ENCODE measurements around the gene MYPN. TPM values are rescaled to one million over a fixed set of nuclear protein-coding genes. Genes with fewer than 3 reads are reported as not detected.
"Not testable (repeated sequence)": the region's sequence is repeated elsewhere in the genome, so short reads cannot be mapped to it uniquely, and the experiment has no call there.

Gene MYPN
- total and polyA plus RNA-seq, 2 experiments from 2014 or later: not detected

- TF ChIP-seq CTCF (conservative IDR thresholded peaks at IDR 0.05; ENCODE audit: low read depth in 2 of 2) (no peak), STAT1 (IDR thresholded peaks at IDR 0.05; ENCODE audit: unreplicated experiment) (no peak), EZH2 (IDR thresholded peaks at IDR 0.05; ENCODE audit: low read depth, unreplicated experiment) (no peak), NANOG (IDR thresholded peaks at IDR 0.05; ENCODE audit: borderline replicate concordance) (no peak), ZNF114 (CRISPR knock-in tag; IDR thresholded peaks at IDR 0.05) (no peak), CREB1 (CRISPR knock-in tag; IDR thresholded peaks at IDR 0.05; ENCODE audit: low read depth) (no peak), ZNF331 (CRISPR knock-in tag; IDR thresholded peaks at IDR 0.05; ENCODE audit: low read depth) (no peak), POLR2AphosphoS5 (IDR thresholded peaks at IDR 0.05; ENCODE audit: low read depth) (no peak), JUNB (IDR thresholded peaks at IDR 0.05; ENCODE audit: unreplicated experiment) (no peak)
Observed at GRCh38 chr10:68188835-68189234, 79.5 kb downstream of the MYPN start (continued).

GRCh38 chr10:68192113-68192512 lies 82.8 kb downstream of the MYPN start:
- H3K4me2 ChIP-seq: no peak overlapping the region
- no peak overlapping the region for H3K27ac ChIP-seq (ENCODE audit: low read depth)
- DNase-seq (ENCODE audit: low spot score): no peak
- H3K9me2 ChIP-seq (ENCODE audit: insufficient read depth): no peaks in the 10 kb centered on the region
- ATAC-seq: no peak
- Mint-ChIP-seq H3K4me1 (peaks cover 5% of the 10 kb centered on the region; the same call in 2 of the 3 replicates), H3K27me3 (ENCODE audit: insufficient read depth, low read depth, poor library complexity) (no peaks in the 10 kb centered on the region), H3K27ac (no peak overlapping the region), H3K36me3 (ENCODE audit: low read depth) (no peaks in the 10 kb centered on the region), H3K9me3 (peaks cover 10% of the 10 kb centered on the region; the same call in 2 of the 3 replicates), H3K4me3 (no peak overlapping the region)
- no peaks in the 10 kb centered on the region for H4K20me1 ChIP-seq (replicated peaks; ENCODE audit: insufficient read depth)
- no peaks in the 10 kb centered on the region for H3K79me2 ChIP-seq (replicated peaks; ENCODE audit: insufficient read depth)
- no peak overlapping the region for H2AFZ ChIP-seq
- H3K36me3 ChIP-seq (ENCODE audit: insufficient read depth): no peaks in the 10 kb centered on the region
- H3K4me3 ChIP-seq: no peak overlapping the region
- H3F3A ChIP-seq (replicated peaks; ENCODE audit: low read depth): no peaks in the 10 kb centered on the region
- TF ChIP-seq CREB1 (CRISPR knock-in tag; IDR thresholded peaks at IDR 0.05; ENCODE audit: low read depth): no peak
- TF ChIP-seq POLR2AphosphoS5 (IDR thresholded peaks at IDR 0.05; ENCODE audit: low read depth): no peak
- H3K27me3 ChIP-seq (ENCODE audit: insufficient read depth): no peaks in the 10 kb centered on the region
- no peaks in the 10 kb centered on the region for H3K4me1 ChIP-seq (ENCODE audit: insufficient read depth)

GRCh38 chr10:68194290-68194689 lies 85.0 kb downstream of the MYPN start:
- Histone ChIP-seq H3F3A (replicated peaks; ENCODE audit: low read depth) (no peaks in the 10 kb centered on the region), H3K27me3 (ENCODE audit: insufficient read depth) (no peaks in the 10 kb centered on the region), H3K9me2 (ENCODE audit: insufficient read depth) (no peaks in the 10 kb centered on the region), H3K27ac (ENCODE audit: low read depth) (no peak overlapping the region), H3K4me1 (ENCODE audit: insufficient read depth) (no peaks in the 10 kb centered on the region), H3K36me3 (ENCODE audit: insufficient read depth) (no peaks in the 10 kb centered on the region), H3K79me2 (replicated peaks; ENCODE audit: insufficient read depth) (no peaks in the 10 kb centered on the region), H3K4me3 (no peak overlapping the region), H2AFZ (peak overlapping the region; percentile 68; the same call in 1 of the 2 replicates), H4K20me1 (replicated peaks; ENCODE audit: insufficient read depth) (no peaks in the 10 kb centered on the region), H3K4me2 (no peak overlapping the region)
- no peak overlapping the region for H3K27ac Mint-ChIP-seq
- H3K4me3 Mint-ChIP-seq: no peak overlapping the region
- no peaks in the 10 kb centered on the region for H3K36me3 Mint-ChIP-seq (ENCODE audit: low read depth)
- H3K4me1 Mint-ChIP-seq: peaks cover 8% of the 10 kb centered on the region; the same call in 2 of the 3 replicates
- H3K9me3 Mint-ChIP-seq: peaks cover 10% of the 10 kb centered on the region; the same call in 2 of the 3 replicates
- no peaks in the 10 kb centered on the region for H3K27me3 Mint-ChIP-seq (ENCODE audit: insufficient read depth, low read depth, poor library complexity)
- ATAC-seq (peak; percentile 47), DNase-seq (ENCODE audit: low spot score) (peak; percentile 30)
- TF ChIP-seq ZNF331 (CRISPR knock-in tag; IDR thresholded peaks at IDR 0.05; ENCODE audit: low read depth) (no peak), CTCF (conservative IDR thresholded peaks at IDR 0.05; ENCODE audit: low read depth in 2 of 2) (peak in 1 of 2 experiments; percentile 1; a peak in 1 of 4 replicates)

GRCh38 chr10:68195776-68196175 lies 86.5 kb downstream of the MYPN start:
- not testable (repeated sequence) for H3K4me1 ChIP-seq (ENCODE audit: insufficient read depth); H3K4me1 Mint-ChIP-seq; H3K36me3 ChIP-seq (ENCODE audit: insufficient read depth); H3K27me3 Mint-ChIP-seq (ENCODE audit: insufficient read depth, low read depth, poor library complexity); H3K9me2 ChIP-seq (ENCODE audit: insufficient read depth); H2AFZ ChIP-seq; H3K79me2 ChIP-seq (replicated peaks; ENCODE audit: insufficient read depth); ATAC-seq; H3K27ac ChIP-seq (ENCODE audit: low read depth); H3K27me3 ChIP-seq (ENCODE audit: insufficient read depth); H3K36me3 Mint-ChIP-seq (ENCODE audit: low read depth); DNase-seq (ENCODE audit: low spot score); H3K27ac Mint-ChIP-seq; H4K20me1 ChIP-seq (replicated peaks; ENCODE audit: insufficient read depth); H3K4me2 ChIP-seq; H3K4me3 ChIP-seq; H3K4me3 Mint-ChIP-seq; H3F3A ChIP-seq (replicated peaks; ENCODE audit: low read depth)
- H3K9me3 Mint-ChIP-seq: peaks cover 10% of the 10 kb centered on the region; the same call in 2 of the 3 replicates
